DOHH2 (cell line): Measurements from ENCODE around the gene PPP1R13B.

Experiments
- H3F3A ChIP-seq: fragments of 200-600 bp; sonication (generic), shearing (Covaris generic); 2 replicates; pipeline ENCODE4 v1.6.0; 2016; ENCODE audit warnings: antibody characterized with exemption, mild to moderate bottlenecking; ENCODE audit not compliant: control insufficient read depth, insufficient read depth
- H3K27ac ChIP-seq: fragments of 200-600 bp; sonication (generic); 2 replicates; pipeline ENCODE4 v1.5.1; 2014; ENCODE audit warnings: low read depth, mild to moderate bottlenecking, low read length, moderate library complexity
- H3K27me3 ChIP-seq: fragments of 200-600 bp; sonication (generic); 2 replicates; pipeline ENCODE4 v1.6.1; 2014; ENCODE audit warnings: mild to moderate bottlenecking, low read length, mixed read lengths; ENCODE audit not compliant: control insufficient read depth
- H3K36me3 ChIP-seq: fragments of 200-600 bp; sonication (generic); 2 replicates; pipeline ENCODE4 v1.6.1; 2014; ENCODE audit warnings: mild to moderate bottlenecking, low read length, moderate library complexity, mixed read lengths; ENCODE audit not compliant: control insufficient read depth
- H3K4me1 ChIP-seq: fragments of 200-600 bp; sonication (generic); 2 replicates; pipeline ENCODE4 v1.6.1; 2014; ENCODE audit warnings: mild to moderate bottlenecking, low read length, mixed read lengths; ENCODE audit not compliant: control insufficient read depth
- H3K4me2 ChIP-seq: fragments of 200-600 bp; sonication (generic); 2 replicates; pipeline ENCODE4 v1.6.0; 2014; ENCODE audit warnings: mild to moderate bottlenecking, low read length, moderate library complexity
- H3K4me3 ChIP-seq: fragments of 200-600 bp; sonication (generic); 2 replicates; pipeline ENCODE4 v1.5.1; 2014; ENCODE audit warnings: mild to moderate bottlenecking, low read length, mixed read lengths
- H3K79me2 ChIP-seq: fragments of 200-600 bp; sonication (generic); 2 replicates; pipeline ENCODE4 v1.6.1; 2014; ENCODE audit warnings: mild to moderate bottlenecking, low read length, mixed read lengths; ENCODE audit not compliant: control insufficient read depth
- H3K9me2 ChIP-seq: fragments of 200-600 bp; sonication (generic); replicated peaks from 2 replicates; pipeline ENCODE4 v1.6.1; 2014; ENCODE audit warnings: mild to moderate bottlenecking, low read length, mixed read lengths; ENCODE audit not compliant: control insufficient read depth
- H3K9me3 ChIP-seq: fragments of 200-600 bp; sonication (generic); 2 replicates; pipeline ENCODE4 v1.6.1; 2014; ENCODE audit warnings: antibody characterized with exemption, low read length, mixed read lengths; ENCODE audit not compliant: control insufficient read depth, insufficient read depth
- H4K20me1 ChIP-seq: fragments of 200-600 bp; sonication (generic); 2 replicates; pipeline ENCODE4 v1.6.0; 2014; ENCODE audit warnings: low read depth, mild to moderate bottlenecking, antibody characterized with exemption, low read length, moderate library complexity; ENCODE audit not compliant: control insufficient read depth, insufficient read depth
- CTCF ChIP-seq: fragments of 200-600 bp; sonication (generic); IDR thresholded peaks from one replicate; pipeline ENCODE4 v1.5.1; 2014; ENCODE audit warnings: antibody characterized with exemption, mild to moderate bottlenecking, low read depth, low read length; ENCODE audit not compliant: poor library complexity, severe bottlenecking
- EZH2phosphoT487 ChIP-seq: fragments of 200-600 bp; sonication (generic); IDR thresholded peaks from 2 replicates; pipeline ENCODE4 v1.6.1; 2017; ENCODE audit warnings: borderline replicate concordance, mild to moderate bottlenecking, antibody characterized with exemption, low read length, moderate library complexity, mixed read lengths

The PPP1R13B gene

GRCh38 chr14:103735439-103735814, 111.9 kb downstream of the PPP1R13B start:
- TF ChIP-seq EZH2phosphoT487 (no peak), CTCF (no peak)
- peaks cover 10% of the 10 kb centered on the region for H3K36me3 ChIP-seq

GRCh38 chr14:103735022-103735421, 112.4 kb downstream of the PPP1R13B start:
- H3K9me3 ChIP-seq, result no peaks in the 10 kb centered on the region
- H3F3A ChIP-seq, result no peaks in the 10 kb centered on the region
- no peaks in the 10 kb centered on the region for H3K4me1 ChIP-seq
- no peaks in the 10 kb centered on the region for H3K27me3 ChIP-seq
- TF ChIP-seq EZH2phosphoT487 (no peak), CTCF (no peak)
- H3K9me2 ChIP-seq, result no peaks in the 10 kb centered on the region
- H3K4me3 ChIP-seq, result no peak overlapping the region
- no peaks in the 10 kb centered on the region for H4K20me1 ChIP-seq
- no peak overlapping the region for H3K27ac ChIP-seq
- H3K79me2 ChIP-seq, result no peaks in the 10 kb centered on the region
- H3K36me3 ChIP-seq, result peaks cover 14% of the 10 kb centered on the region
- no peak overlapping the region for H3K4me2 ChIP-seq

More at GRCh38 chr14:103735439-103735814, 111.9 kb downstream of the PPP1R13B start:
- Histone ChIP-seq H3K9me3 (no peaks in the 10 kb centered on the region), H3K4me3 (no peak overlapping the region), H3K27me3 (no peaks in the 10 kb centered on the region), H3K4me1 (no peaks in the 10 kb centered on the region), H3K9me2 (no peaks in the 10 kb centered on the region), H3K4me2 (no peak overlapping the region), H4K20me1 (no peaks in the 10 kb centered on the region), H3K27ac (no peak overlapping the region), H3K79me2 (no peaks in the 10 kb centered on the region), H3F3A (no peaks in the 10 kb centered on the region)

- Histone ChIP-seq H3K9me3 (no peaks in the 10 kb centered on the region), H3K9me2 (no peaks in the 10 kb centered on the region), H3K27me3 (no peaks in the 10 kb centered on the region), H3K4me1 (no peaks in the 10 kb centered on the region), H3F3A (no peaks in the 10 kb centered on the region), H3K79me2 (no peaks in the 10 kb centered on the region), H3K4me3 (no peak overlapping the region), H3K36me3 (peaks cover 21% of the 10 kb centered on the region), H4K20me1 (no peaks in the 10 kb centered on the region), H3K27ac (no peak overlapping the region), H3K4me2 (no peak overlapping the region)
- TF ChIP-seq CTCF (no peak), EZH2phosphoT487 (no peak)
These were observed 113.1 kb downstream of the PPP1R13B start for GRCh38 chr14:103734081-103734888.
